Neural cell (in vitro differentiated cells): ENCODE data around the gene AHCTF1. TPM values are rescaled to one million over a fixed set of nuclear protein-coding genes. Genes with fewer than 3 reads are reported as not detected.

ENCODE experiments used
- H2AFZ ChIP-seq: fragments of 200-600, 300-800 bp; sonication (generic), shearing (Covaris generic); 2 replicates; pipeline ENCODE4 v1.6.0; 2014; ENCODE audit warnings: low read depth, mild to moderate bottlenecking, antibody characterized with exemption, low read length, moderate library complexity
- H3F3A ChIP-seq: fragments of 200-600 bp; shearing (Covaris generic); 2 replicates; pipeline ENCODE4 v1.6.1; 2016; ENCODE audit warnings: mild to moderate bottlenecking, moderate library complexity, mixed read lengths, antibody characterized with exemption, low read length; ENCODE audit not compliant: insufficient read depth, poor library complexity, severe bottlenecking
- H3K27ac ChIP-seq: fragments of 200-600, 300-800 bp; sonication (generic), shearing (Covaris generic); 2 replicates; pipeline ENCODE4 v1.5.1; 2014; ENCODE audit warnings: mild to moderate bottlenecking, low read length, moderate library complexity
- H3K27me3 ChIP-seq: fragments of 300-800, 200-600 bp; sonication (generic), shearing (Covaris generic); 2 replicates; pipeline ENCODE4 v1.6.0; 2014; ENCODE audit warnings: mild to moderate bottlenecking, low read depth, low read length, moderate library complexity; ENCODE audit not compliant: insufficient read depth
- H3K36me3 ChIP-seq: fragments of 300-800, 200-600 bp; sonication (generic), shearing (Covaris generic); 2 replicates; pipeline ENCODE4 v1.5.1; 2014; ENCODE audit warnings: mild to moderate bottlenecking, antibody characterized with exemption, low read length, moderate library complexity; ENCODE audit not compliant: insufficient read depth
- H3K4me2 ChIP-seq: fragments of 300-800, 200-600 bp; sonication (generic), shearing (Covaris generic); 2 replicates; pipeline ENCODE4 v1.6.0; 2014; ENCODE audit warnings: mild to moderate bottlenecking, low read length
- H3K4me3 ChIP-seq: fragments of 300-800, 200-600 bp; sonication (generic), shearing (Covaris generic); 2 replicates; pipeline ENCODE4 v1.5.1; 2014; ENCODE audit warnings: mild to moderate bottlenecking, low read length, moderate library complexity
- H3K79me2 ChIP-seq: fragments of 200-600 bp; shearing (Covaris generic); replicated peaks from 2 replicates; pipeline ENCODE4 v1.6.0; 2014; ENCODE audit warnings: mild to moderate bottlenecking, low read length, moderate library complexity; ENCODE audit not compliant: insufficient read depth
- H3K9ac ChIP-seq: fragments of 300-800, 200-600 bp; sonication (generic), shearing (Covaris generic); 2 replicates; pipeline ENCODE4 v1.6.1; 2016; ENCODE audit warnings: mild to moderate bottlenecking, low read length, mixed read lengths
- H3K9me2 ChIP-seq: fragments of 200-600 bp; shearing (Covaris generic); 2 replicates; pipeline ENCODE4 v1.6.1; 2016; ENCODE audit warnings: mild to moderate bottlenecking, low read length, mixed read lengths; ENCODE audit not compliant: insufficient read depth
- H3K9me3 ChIP-seq: fragments of 200-600, 300-800 bp; sonication (generic), shearing (Covaris generic); 2 replicates; pipeline ENCODE4 v1.6.1; 2016; ENCODE audit warnings: mild to moderate bottlenecking, mixed run types, low read length, moderate library complexity, mixed read lengths
- H4K20me1 ChIP-seq: fragments of 200-600 bp; shearing (Covaris generic); 2 replicates; pipeline ENCODE4 v1.6.1; 2016; ENCODE audit warnings: mild to moderate bottlenecking, mixed run types; ENCODE audit not compliant: insufficient read depth
- CTCF ChIP-seq: fragments of 450-650 bp; IDR thresholded peaks from 2 replicates; pipeline ENCODE4 v1.5.1; 2014; ENCODE audit warnings: antibody characterized with exemption, mild to moderate bottlenecking, moderate library complexity; ENCODE audit not compliant: poor library complexity, severe bottlenecking
- EP300 ChIP-seq: fragments of 450-650 bp; conservative IDR thresholded peaks from 2 replicates; pipeline ENCODE4 v1.6.1; 2014; ENCODE audit warnings: antibody characterized with exemption, mild to moderate bottlenecking, moderate library complexity; ENCODE audit not compliant: poor library complexity, severe bottlenecking
- EZH2 ChIP-seq: fragments of 200-600, 300-800 bp; shearing (Covaris generic), sonication (generic); IDR thresholded peaks from 2 replicates; pipeline ENCODE4 v1.6.1; 2014; ENCODE audit warnings: antibody characterized with exemption, low read length, borderline replicate concordance, mild to moderate bottlenecking; ENCODE audit not compliant: insufficient read depth, poor library complexity, severe bottlenecking
- MXI1 ChIP-seq: fragments of 450-650 bp; conservative IDR thresholded peaks from 2 replicates; pipeline ENCODE4 v1.6.1; 2014; ENCODE audit warnings: antibody characterized with exemption, mild to moderate bottlenecking; ENCODE audit not compliant: poor library complexity, severe bottlenecking
- POLR2AphosphoS5 ChIP-seq: IDR thresholded peaks from 2 replicates; pipeline ENCODE4 v1.6.1; 2012
- RAD21 ChIP-seq: fragments of 450-650 bp; conservative IDR thresholded peaks from 2 replicates; pipeline ENCODE4 v1.6.1; 2014; ENCODE audit warnings: antibody characterized with exemption, mild to moderate bottlenecking, moderate library complexity
- SMC3 ChIP-seq: fragments of 450-650 bp; conservative IDR thresholded peaks from 2 replicates; pipeline ENCODE4 v1.6.1; 2014; ENCODE audit warnings: antibody characterized with exemption, mild to moderate bottlenecking, moderate library complexity; ENCODE audit not compliant: poor library complexity
- TAF1 ChIP-seq: IDR thresholded peaks from 2 replicates; pipeline ENCODE4 v1.6.1; 2012; ENCODE audit warnings: low read depth
- polyA plus RNA-seq: library from polyadenylated mRNA; depleted of rRNA; stranded (reverse); fragments of >200 nt; gene quantifications from 2 replicates; pipeline ENCODE4 v1.2.3, GENCODE V29; 2014
- TF ChIP-seq, protein P1 (sequence below): IDR thresholded peaks from 2 replicates; pipeline ENCODE4 v1.6.1; 2012; ENCODE audit warnings: borderline replicate concordance

Gene AHCTF1
- polyA plus RNA-seq, 1 donor from 2014 or later = 27.1 TPM

GRCh38 chr1:246969621-246970020 is 37.9 kb upstream of the AHCTF1 start:
- no peaks in the 10 kb centered on the region for H3K27me3 ChIP-seq
- H3K27ac ChIP-seq = no peak overlapping the region
- H3K4me3 ChIP-seq = no peak overlapping the region
- H3K79me2 ChIP-seq = no peaks in the 10 kb centered on the region
- H3K9ac ChIP-seq = no peak overlapping the region
- no peak overlapping the region for H2AFZ ChIP-seq
- no peaks in the 10 kb centered on the region for H3F3A ChIP-seq
- H3K36me3 ChIP-seq = no peaks in the 10 kb centered on the region
- TF ChIP-seq RAD21 (no peak), SMC3 (no peak), POLR2AphosphoS5 (no peak), MXI1 (no peak), TAF1 (no peak), EP300 (no peak), EZH2 (no peak), CTCF (no peak)
- TF ChIP-seq, protein P1, sequence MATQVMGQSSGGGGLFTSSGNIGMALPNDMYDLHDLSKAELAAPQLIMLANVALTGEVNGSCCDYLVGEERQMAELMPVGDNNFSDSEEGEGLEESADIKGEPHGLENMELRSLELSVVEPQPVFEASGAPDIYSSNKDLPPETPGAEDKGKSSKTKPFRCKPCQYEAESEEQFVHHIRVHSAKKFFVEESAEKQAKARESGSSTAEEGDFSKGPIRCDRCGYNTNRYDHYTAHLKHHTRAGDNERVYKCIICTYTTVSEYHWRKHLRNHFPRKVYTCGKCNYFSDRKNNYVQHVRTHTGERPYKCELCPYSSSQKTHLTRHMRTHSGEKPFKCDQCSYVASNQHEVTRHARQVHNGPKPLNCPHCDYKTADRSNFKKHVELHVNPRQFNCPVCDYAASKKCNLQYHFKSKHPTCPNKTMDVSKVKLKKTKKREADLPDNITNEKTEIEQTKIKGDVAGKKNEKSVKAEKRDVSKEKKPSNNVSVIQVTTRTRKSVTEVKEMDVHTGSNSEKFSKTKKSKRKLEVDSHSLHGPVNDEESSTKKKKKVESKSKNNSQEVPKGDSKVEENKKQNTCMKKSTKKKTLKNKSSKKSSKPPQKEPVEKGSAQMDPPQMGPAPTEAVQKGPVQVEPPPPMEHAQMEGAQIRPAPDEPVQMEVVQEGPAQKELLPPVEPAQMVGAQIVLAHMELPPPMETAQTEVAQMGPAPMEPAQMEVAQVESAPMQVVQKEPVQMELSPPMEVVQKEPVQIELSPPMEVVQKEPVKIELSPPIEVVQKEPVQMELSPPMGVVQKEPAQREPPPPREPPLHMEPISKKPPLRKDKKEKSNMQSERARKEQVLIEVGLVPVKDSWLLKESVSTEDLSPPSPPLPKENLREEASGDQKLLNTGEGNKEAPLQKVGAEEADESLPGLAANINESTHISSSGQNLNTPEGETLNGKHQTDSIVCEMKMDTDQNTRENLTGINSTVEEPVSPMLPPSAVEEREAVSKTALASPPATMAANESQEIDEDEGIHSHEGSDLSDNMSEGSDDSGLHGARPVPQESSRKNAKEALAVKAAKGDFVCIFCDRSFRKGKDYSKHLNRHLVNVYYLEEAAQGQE = no peak
- H3K9me3 ChIP-seq = peaks cover 14% of the 10 kb centered on the region
- H3K4me2 ChIP-seq = no peak overlapping the region
- no peaks in the 10 kb centered on the region for H4K20me1 ChIP-seq
- no peaks in the 10 kb centered on the region for H3K9me2 ChIP-seq

DNA sequence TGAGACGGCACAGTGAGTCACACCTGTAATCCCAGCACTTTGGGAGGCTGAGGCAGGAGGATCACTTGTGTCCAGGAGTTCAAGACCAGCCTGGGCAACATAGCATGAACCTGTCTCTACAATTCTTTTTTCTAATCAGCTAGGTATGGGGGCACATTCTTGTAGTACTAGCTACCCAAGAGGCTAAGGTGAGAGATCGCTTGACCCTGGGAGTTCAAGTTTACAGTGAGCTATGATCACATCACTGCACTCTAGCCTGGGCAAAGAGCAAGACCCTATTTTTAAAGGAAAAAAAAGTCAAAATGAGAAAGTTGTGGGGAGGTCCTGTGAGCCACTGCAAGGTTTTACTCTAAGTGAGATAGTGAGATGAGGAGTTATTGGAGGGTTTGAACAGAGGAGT is 34.8 kb upstream of the AHCTF1 start:
- TF ChIP-seq SMC3 (no peak), EZH2 (no peak), MXI1 (no peak), EP300 (no peak), POLR2AphosphoS5 (no peak), RAD21 (no peak), CTCF (no peak), TAF1 (no peak)
- TF ChIP-seq, protein P1 = no peak

More for the DNA sequence above, 34.8 kb upstream of the AHCTF1 start:
- no peak overlapping the region for H3K9ac ChIP-seq
- H3K27me3 ChIP-seq = no peaks in the 10 kb centered on the region
- peaks cover 8% of the 10 kb centered on the region for H3K9me3 ChIP-seq
- no peak overlapping the region for H3K27ac ChIP-seq
- H3K36me3 ChIP-seq = no peaks in the 10 kb centered on the region
- H3K4me3 ChIP-seq = no peak overlapping the region
- no peaks in the 10 kb centered on the region for H3F3A ChIP-seq
- H4K20me1 ChIP-seq = no peaks in the 10 kb centered on the region
- H2AFZ ChIP-seq = no peak overlapping the region
- H3K4me2 ChIP-seq = no peak overlapping the region
- no peaks in the 10 kb centered on the region for H3K9me2 ChIP-seq
- no peaks in the 10 kb centered on the region for H3K79me2 ChIP-seq
